ENCODE measurements around the gene BABAM2. TPM values are rescaled to one million over a fixed set of nuclear protein-coding genes. Genes with fewer than 3 reads are reported as not detected.
"Not testable (repeated sequence)": the region's sequence is repeated elsewhere in the genome, so short reads cannot be mapped to it uniquely, and the experiment has no call there.

The BABAM2 gene
- polyA plus RNA-seq, 3 donors, result 55.5 to 58.9 (median 57.2) TPM

DNA sequence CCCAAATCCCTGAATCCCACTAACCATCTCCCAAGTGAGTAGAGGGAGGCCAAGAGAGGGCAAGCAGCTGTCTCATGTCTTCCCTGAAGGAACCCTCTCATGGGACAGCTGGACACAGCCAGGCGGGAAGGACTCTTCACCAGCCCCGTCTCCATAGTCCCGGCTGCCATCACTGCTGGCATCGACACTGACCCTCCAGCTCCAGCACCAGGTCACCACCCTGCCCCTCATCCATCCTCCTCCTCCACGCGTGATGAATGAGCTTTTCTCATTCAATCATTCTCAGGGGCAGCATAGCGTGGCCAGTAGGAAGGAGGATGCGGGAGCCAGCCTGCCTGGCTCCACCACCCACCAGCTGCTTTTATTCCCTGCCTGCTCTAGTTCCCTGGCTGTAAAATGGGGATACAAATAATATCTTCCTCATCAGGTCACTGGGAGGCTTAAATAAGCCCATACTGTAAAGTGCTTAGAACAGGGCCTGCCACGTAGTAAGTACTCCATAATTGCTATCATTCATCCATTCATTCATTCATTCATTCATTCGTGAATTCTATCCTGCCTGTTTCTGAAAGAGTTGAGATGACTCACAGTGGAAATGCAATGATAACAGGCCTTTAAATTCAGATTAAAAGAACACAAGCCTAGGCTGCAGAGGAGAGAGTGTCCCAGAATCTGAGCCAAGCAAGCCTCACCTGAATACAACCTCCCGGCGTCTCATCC lies 471.6 kb downstream of the BABAM2 start:
- DNase-seq (ENCODE audit: low read depth in 3 of 3, low spot score in 2 of 3), result no peak

GRCh38 chr2:28362991-28363521 lies 472.5 kb downstream of the BABAM2 start:
- DNase-seq (ENCODE audit: low read depth in 3 of 3, low spot score in 2 of 3), result no peak

DNA sequence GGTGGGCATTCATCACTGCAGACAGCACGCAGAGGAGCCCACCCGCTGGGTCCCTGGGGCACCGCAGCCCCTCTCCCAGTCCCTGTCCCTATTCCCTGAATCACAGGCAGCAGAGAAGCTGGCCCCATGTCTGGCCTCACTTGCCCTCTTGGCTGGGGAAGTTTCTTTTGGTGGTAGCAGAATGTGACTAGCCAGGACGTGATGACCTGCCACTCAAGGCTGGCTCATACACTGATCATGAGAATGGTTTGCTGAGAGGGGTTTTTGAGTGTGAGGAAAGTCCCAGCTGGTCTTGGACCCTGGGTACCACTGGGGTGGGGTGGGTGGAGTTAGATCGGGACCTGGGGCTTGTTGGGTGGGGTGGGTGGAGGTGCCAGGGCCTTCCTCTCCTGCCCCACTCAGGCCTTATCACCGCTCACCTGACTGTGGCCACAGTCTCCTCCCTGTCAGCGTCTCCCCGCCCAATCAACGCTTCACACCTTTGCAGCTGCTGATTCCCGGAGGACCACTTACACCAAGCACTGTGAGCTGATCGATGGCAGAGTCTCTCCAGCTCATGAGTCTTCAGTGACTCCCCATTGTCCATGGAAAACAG lies 473.3 kb downstream of the BABAM2 start:
- no peak for DNase-seq (ENCODE audit: low read depth in 3 of 3, low spot score in 2 of 3)

GRCh38 chr2:28364610-28365009 lies 474.1 kb downstream of the BABAM2 start:
- no peak for DNase-seq (ENCODE audit: low read depth in 3 of 3, low spot score in 2 of 3)

DNA sequence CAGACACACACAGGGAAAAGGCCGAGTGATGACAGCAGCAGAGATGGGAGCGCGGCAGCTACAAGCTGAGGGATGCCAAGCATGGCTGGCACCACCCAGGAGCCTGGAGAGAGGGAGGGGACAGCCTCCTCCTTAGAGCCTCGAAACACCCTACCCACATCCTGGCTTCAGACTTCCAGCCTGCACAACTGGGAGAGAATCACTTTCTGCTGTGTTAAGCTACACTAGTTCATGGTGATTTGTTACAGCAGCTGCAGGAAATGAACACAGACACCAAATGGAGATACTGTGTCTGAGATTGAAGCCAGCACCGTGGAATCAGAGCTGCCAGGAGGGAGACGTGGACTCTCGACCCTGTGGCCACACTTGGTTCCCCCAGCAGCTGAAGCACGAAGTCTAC lies 474.6 kb downstream of the BABAM2 start:
- DNase-seq (ENCODE audit: low read depth in 3 of 3, low spot score in 2 of 3), result no peak

DNA sequence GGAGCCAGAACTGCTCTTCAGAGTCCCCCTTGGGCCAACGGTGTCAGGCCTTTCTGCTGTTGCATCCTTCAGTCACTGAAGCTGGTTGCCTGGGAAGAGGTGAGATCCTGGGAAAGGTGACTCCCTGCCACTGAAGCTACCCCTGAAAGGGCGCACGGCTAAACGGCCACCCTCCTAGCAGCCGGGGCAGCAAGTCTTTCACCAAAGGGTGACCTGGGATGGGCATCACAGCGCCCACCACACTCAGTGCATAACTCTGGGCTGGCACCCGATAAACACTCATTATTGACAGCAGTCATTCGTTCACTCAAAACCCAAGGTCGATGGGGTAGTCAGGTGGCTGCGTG lies 475.6 kb downstream of the BABAM2 start:
- no peak for DNase-seq (ENCODE audit: low read depth in 3 of 3, low spot score in 2 of 3)

DNA sequence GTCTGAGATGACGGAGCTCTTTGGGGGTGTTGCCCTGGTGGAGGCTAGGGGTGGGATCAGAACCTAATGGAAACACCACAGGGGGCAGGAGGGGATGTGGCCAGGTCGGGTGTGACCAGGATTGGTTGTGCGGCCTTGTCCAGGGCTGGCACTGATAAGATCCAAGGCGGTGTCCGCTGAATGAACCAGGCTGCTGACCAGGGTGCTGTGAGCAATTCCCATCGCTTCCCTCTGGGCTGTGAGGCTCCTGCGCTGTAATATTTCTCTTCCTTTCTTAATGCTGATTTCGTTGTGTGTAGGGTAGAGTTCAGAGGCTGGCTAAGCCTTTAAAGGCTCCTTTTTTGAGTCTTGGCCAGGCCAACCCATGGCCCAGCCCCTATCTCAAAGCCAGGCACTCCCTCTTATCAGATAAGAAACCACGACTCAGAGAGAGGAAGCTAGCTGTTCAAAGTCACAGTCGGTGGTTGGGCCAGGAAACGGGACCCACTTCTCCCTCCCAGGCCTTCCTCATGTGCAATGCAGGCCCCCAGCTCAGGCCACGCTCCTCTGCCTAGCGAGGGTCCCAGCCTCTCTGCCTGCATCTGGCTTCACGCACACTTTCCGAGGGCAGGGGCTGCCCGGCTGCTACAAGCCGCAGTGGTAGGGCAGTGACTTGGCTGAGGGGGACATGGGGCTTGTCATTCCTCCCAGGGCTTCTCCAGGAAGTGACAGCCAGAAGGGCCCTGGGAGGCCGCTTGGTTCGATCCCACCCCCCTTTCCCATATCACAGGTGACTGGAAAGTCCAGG lies 476.2 kb downstream of the BABAM2 start:
- no peak for DNase-seq (ENCODE audit: low read depth in 3 of 3, low spot score in 2 of 3)

- no peak for DNase-seq (ENCODE audit: low read depth in 3 of 3, low spot score in 2 of 3)
These were observed 477.3 kb downstream of the BABAM2 start for GRCh38 chr2:28367667-28368356.

- DNase-seq (ENCODE audit: low read depth in 3 of 3, low spot score in 2 of 3), result no peak
These were observed 477.8 kb downstream of the BABAM2 start for GRCh38 chr2:28368357-28368798.

GRCh38 chr2:28369358-28369757 lies 478.8 kb downstream of the BABAM2 start:
- no peak for DNase-seq (ENCODE audit: low read depth in 3 of 3, low spot score in 2 of 3)

DNA sequence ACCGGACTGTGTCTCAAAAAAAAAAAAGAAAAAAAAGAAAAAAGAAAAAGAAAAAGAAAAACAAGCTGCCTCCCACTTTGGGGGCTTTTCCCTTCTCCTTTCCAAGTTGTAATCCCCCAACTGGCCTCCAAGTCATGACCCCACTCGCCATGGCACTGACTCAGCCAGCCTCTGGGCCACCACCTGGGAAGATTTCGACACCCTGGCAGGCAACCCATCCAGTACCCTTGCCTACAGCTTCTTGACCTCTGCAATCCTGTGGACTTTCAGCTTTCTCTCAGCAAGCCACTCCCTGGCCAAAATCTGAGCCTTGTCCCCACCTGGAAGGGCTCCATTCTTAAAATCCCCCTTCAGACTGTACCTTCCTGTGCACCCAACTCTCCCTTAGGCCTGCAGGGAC lies 479.8 kb downstream of the BABAM2 start:
- no peak for DNase-seq (ENCODE audit: low read depth in 3 of 3, low spot score in 2 of 3)

- not testable (repeated sequence) for DNase-seq (ENCODE audit: low read depth in 3 of 3, low spot score in 2 of 3)
These were observed 481.2 kb downstream of the BABAM2 start for GRCh38 chr2:28371728-28372127.

DNA sequence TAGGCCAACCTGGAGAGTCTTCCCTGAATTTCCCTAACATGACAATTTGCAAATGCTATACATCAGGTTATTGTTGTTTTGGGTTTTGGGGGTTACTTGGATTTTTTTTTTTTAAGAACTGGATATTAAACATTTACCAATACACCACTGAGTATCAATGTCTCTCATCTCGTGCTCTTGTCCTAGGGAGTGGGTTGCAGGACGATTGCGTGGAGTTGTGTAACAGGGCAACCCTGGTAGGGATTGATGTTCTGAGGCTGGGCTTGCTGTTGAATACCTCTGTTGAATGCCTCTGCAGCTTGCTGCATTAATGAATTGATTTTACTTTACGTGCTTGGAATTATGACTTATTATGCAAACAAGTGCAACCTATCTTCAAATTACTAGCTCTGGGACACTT lies 483.3 kb downstream of the BABAM2 start:
- DNase-seq (ENCODE audit: low read depth in 3 of 3, low spot score in 2 of 3), result no peak

DNA sequence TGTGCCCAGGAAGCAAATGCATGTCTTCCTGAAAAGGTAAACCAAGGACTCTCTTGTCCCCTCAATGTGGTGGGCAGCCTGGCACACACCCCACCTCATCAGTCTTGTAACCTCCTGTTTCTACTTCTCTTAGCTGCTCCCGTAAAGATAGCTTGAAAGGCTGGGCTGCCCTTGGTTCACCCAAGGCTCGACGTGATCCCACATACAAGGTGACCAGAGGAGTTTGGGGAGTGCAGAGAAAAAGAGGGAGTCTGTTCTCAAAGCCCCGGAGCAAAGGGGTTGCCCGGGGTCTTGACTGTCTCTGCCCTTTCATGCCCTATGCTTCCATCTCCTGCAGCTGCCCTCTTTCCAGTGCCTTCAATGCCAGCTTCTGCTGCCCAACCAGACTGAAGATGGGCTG lies 483.8 kb downstream of the BABAM2 start:
- no peak for DNase-seq (ENCODE audit: low read depth in 3 of 3, low spot score in 2 of 3)

- DNase-seq (ENCODE audit: low read depth in 3 of 3, low spot score in 2 of 3), result no peak
These were observed 484.7 kb downstream of the BABAM2 start for GRCh38 chr2:28375236-28375635.

DNA sequence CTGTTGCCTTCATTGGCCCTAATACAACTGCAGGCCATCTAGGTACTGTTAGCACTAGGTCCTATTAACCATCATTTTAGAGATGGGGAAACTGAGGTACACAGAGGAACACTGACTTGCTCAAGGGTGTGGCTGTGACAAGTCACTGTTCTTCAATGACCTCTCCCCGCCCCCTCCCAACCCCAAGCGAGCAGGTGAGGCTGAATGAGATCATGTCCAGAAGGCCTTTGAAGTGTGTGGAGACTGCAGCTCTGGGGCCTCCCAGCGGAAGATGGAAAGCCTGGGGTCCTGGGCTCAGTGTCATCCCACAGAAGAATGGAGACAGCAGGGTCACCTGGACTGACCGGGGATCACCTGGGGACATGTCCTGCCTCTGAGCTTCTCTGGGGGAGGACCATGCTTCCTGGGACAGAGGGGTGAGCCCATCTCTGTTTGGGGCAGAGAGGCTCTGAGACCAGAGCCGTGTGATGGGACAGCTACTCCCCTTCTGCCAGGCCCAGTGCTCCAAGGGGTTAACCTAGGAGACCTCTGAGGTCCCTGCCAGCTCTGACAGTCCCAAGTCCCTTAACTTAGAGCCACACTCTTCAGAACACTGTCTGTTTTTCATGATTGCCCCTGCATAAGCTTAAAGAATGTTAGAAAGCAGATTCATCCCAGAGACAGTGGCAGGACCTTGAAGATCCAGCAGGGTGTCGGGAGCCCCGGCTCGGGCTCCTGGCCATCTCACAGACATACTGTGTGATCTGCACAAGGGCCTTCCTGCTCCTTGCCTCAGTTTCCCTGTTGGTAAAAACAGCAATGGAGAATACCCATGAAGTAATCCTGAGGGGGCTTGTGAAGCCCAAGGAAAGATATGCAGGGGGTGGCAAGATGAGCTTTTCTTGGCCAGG lies 485.5 kb downstream of the BABAM2 start:
- no peak for DNase-seq (ENCODE audit: low read depth in 3 of 3, low spot score in 2 of 3)

GRCh38 chr2:28377195-28377816 lies 486.8 kb downstream of the BABAM2 start:
- no peak for DNase-seq (ENCODE audit: low read depth in 3 of 3, low spot score in 2 of 3)

DNA sequence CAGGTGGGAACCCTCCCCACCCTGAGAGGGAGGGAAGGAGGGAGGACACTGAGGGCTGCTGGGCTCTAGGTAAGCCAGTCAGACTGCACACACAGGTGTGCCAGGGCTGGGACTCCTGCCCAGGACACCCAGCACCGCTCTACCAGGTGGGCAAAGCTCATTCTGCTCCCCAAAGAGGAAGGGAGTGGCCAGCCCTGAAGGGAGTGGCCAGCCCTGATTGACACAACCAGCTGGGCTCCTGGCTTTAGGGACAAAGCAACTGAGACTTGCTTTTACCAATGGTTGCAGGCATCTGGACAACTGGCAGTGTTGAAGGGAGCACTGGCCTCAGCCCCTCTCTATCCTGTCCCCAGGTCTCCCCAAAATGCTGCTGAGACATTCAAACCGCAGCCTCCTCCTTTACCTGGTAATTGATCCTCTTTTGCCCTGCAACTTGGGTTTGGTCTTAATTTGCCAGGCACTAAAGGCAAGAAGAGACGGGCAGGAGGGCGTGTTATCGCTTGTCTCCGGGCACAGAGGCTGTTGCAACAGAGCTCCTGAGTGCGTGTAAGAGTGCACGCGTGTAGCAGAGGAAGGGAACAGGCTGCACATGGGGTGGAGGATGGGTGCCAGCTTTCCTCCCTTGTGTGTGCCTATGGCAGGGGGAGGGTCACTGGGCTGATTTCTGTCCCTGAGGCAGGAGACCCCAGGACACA lies 487.6 kb downstream of the BABAM2 start:
- DNase-seq (ENCODE audit: low read depth in 3 of 3, low spot score in 2 of 3), result no peak
